HG03439 (cell line): ENCODE results near the gene C1QTNF12.
"Not testable (repeated sequence)": the region's sequence is repeated elsewhere in the genome, so short reads cannot be mapped to it uniquely, and the experiment has no call there.

Experiments
- ATAC-seq: cut with Tn5 transposase; IDR thresholded peaks from one replicate; pipeline ENCODE4 v1.9.1; 2021; ENCODE audit warnings: mild to moderate bottlenecking, moderate library complexity; ENCODE audit not compliant: unreplicated experiment

Gene C1QTNF12

DNA sequence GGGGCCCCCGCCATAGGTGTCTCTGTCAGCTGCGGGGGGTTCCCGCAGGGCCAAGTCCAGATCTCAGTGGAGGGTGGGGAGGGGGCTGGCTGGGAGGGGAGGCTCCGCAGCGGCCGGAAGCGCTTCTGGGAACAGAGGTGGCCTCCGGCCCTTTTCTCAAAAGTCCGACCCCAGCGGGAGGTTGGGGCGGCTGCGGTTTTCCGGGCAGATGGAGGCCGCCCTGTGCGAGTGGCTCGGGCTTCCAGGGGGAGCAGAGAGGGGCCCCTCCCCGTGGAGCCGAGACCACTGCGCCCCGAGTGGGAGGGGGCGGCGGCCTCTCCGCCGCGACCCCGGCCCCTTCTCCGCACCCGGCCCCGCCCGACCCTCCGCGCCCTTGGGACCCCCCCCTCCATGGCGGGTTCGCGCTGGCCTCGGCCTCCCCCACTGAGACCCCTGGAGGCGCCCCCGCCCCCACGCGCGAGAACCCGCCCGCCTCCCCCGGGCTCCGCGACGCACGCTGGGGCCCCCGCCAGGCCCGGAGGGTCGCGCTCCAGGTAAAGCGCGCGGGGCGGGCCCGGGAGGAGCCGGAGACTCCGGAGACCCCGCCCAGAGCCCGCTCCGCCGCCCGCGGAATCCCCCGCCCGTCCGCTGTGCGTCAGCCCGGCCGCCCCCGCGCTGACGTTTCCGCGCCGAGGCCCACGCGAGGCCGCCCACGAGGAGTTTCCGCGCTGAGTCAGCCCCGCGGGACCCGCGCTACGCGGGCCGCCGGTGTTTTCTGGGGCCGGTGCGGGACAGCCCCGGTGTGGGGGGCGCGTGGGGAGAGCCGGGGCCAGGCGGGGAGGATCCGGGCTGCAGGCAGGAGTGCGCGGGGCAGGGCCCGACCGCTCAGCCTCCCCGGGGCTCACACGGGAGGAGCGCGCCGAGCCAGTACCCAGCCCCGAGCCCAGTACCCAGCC, 45.4 kb downstream of the C1QTNF12 start:
- ATAC-seq: peak; percentile 45

DNA sequence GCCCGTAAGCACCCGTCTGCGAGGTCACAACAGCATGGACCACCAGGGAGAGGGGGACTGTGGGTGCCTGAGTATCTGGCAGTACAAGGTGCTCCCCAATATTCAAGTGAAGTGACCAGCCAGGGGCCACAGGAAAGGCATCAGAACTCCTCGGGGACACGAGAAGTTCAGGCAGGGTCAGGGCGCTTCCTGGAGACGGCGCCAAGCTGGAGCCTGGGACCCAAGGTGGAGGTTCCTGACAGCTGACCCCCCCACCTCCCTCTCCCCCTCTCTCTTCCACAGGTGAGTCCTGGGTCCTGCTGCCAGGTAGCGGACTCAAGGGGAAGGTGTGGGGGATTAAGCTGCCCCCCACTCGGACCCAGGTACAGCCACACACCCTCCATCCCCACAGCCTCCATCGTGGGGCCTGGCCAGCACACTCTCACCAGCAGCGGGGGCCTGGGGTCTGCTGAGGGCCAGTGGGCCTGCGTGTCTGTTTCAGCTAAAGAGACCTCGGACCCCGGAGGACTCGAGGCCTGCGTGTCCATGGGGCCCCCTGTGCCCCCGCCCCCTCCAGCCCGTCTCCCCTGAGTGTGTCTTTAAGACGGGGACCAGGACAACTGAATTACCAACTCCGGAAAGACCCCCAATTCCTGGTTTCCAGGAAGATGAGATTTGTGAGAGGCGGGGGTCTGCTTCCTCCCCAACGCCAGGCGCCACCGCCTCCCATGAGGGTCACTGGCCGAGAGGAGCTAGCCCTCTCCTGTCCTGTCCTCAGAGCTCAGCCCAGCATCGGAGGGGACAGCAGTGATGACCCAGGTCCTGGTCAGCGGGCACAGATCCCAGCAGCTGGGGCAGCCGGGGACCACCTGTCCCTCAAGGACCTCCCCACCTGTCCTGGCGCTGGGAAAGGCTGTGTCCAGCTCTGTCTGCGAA, 46.3 kb downstream of the C1QTNF12 start:
- no peak for ATAC-seq

DNA sequence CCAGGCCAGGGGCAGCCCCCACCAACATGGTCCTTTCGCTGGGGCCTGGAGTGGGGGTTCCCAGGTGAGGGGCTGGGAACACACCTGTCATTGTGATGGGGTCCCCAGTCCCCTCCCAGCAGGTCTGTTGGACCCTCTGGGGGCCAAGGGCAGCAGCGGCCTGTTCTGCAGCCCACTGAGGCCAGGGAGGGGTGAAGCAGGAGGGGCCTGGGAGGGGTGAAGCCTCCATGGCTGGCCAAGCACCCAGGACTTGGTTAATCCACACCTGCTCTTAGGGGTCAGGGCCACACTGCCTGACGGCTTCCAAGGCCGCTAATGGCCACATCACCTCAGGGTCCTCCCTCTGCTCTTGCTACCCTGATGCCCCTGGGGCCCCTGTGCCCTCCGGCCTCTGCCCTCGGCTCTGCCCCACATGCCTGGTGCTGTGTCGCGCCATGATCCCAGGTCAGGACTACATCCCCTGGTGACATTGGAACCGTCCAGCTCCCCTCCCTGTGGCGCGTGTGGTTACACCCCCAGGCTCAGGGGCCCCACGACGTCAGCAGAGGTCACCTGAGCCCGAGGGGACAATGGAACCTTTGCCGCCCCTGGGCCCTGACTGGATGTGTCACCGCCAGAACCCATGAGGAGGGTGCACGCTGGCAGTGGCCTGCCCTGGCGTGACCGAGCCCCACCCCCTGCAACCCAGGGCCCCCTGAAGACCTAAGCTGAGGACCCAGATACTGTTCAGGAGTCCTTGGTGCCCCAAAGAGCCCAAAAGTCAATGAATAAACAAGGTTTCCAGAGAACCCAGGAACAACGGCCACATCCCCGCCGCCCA, 47.2 kb downstream of the C1QTNF12 start:
- ATAC-seq: no peak

DNA sequence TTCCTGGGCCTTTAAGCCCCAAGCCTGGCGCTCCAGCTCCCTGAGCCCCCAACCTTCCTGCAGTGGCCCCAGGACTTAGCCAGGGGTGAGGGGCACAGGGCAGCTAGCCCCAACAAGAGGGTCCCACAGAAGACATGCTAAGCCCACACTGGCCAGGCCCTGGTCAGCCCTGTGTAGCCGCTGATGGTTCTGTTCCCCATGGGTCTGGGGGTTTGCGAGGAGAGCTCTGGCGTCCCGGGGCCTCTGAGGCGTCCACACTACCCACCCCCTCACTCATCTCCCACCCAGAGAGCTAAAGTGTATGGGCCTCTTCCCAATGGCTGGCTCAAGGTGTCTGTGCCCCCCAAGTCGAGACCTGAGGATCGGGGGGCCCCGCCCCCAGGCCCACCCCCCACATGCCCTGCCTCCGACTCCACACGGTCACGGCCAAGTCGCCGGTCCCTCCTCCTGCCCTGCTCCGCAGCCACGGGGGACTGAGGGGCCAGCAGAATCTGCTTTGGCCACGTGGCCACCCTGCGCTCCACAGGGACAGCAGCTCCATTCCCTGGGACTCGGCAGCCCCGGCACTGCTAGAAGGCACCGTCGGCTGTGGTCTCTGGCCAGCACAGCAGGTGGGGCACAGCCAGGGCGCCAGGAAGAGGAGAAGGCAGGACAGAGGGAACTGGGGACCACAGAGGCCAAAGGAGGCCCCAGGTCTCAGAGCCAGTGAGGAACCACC, 47.9 kb downstream of the C1QTNF12 start:
- ATAC-seq: no peak

DNA sequence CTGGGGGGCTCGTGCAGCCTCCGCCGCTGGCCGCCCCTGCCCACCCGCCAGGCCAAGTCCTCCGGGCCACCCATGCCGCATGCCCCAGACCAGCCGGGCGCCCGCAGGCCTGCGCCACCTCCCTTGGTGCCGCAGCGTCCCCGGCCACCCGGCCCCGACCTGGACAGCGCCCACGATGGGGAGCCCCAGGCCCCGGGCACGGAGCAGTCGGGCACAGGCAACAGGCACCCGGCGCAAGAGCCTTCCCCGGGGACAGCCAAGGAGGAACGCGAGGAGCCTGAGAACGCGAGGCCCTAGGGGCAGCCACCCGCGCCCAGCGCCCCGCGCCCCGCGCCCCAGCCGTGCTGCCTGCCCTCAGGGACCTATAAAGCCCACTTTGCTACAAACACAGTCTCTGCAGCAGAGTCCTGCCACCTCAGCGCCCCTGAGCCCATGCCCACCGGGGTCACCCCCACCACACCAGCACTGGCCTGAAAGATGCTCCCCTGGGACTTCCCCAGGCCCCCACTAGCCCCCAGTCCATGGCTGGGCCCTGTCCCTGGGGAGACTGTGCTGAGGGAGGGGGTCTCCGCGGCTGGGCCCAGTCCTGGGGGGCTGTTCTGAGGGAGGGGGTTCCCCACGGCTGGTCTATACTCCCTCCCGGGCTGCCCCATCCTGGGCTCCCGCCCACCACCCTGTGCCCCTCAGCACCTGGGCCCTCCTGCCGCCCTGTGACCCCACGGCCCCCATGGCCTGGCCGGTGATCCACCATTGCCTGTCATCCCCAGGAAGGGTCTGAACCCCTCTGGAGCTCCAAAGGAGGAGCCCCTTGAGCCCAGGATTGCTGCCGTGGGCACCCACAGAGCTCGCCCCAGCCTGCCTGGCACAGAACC, 48.7 kb downstream of the C1QTNF12 start:
- ATAC-seq: no peak

DNA sequence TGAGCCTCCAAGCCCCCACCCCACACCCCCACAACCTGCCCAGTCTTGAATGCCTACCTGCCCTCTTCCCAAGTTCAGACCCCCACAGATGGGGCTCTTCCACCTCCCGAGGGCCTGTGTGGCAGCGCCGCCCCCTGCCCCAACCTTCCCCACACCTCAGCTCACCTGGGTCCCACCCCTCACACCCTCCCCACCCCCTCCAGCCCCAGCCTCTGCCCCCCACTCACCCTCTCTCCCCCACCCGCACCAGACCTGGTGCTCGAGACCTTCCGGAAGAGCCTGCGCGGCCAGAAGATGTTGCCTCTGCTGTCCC, 49.4 kb downstream of the C1QTNF12 start:
- ATAC-seq: no peak

DNA sequence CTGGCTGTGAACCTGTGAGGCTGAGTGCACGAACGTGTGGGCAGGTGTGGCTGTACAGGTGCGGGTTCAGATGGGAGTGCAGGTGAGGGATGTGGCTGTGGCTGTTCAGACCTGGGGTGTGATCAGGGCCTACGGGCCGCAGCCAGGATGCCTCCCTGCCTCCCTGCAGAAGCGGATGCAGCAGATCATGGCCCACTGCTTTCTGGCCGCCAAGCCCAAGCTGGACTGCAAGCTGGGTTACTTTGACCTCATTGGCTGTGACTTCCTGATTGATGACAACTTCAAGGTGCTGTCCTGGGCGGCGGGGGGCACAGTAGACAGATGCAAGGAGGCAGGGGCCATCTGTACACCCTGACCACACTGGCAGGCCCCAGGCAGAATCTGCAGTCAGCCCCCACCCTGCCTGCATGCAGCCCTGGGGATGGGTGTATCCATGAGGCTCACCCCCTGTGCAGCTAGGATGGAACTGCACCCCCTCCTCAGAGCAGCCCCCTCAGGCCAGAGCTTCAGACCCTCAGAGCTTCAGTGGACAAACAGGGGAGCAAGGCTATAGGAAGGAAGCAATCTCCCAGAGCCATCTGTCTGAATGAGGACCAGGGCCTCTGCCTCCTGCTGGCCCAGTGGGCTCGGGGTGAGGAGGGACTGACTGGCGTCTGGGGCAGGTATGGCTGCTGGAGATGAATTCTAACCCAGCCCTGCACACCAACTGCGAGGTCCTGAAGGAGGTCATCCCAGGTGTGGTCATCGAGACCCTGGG, 49.9 kb downstream of the C1QTNF12 start:
- ATAC-seq: no peak

DNA sequence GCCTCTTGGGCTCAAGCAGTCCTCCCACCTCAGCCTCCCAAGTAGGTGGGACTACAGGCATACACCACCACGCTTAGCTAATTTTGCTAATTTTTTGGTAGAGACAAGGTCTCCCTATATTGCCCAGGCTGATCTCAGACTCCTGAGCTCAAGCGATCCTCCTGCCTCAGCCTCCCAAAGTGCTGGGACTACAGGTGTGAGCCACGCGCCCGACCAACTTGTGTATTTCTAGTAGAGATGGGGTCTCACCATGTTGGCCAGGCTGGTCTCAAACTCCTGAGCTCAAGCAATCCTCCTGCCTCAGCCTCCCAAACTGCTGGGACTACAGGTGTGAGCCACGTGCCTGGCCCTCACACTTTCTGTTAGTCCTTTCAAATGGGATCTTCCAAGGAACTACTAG, 50.8 kb downstream of the C1QTNF12 start:
- not testable (repeated sequence) for ATAC-seq

DNA sequence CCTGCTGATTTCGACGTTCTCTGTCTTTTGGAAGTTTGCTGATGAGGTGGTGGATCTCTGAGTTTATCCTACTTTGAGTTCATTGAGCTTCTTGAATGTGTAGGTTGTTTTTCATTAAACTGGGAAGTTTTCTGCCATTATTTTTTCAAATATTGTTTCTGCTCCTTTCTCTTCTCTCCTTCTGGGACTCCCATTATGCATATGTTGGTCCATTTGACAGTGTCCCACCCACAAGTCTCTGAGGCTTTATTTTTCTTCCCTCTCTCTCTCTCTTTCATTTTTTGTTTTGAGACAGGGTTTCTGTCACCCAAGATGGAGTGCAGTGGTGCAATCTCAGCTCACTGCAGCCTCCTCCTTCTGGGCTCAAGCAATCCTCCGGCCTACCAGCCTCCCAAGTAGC, 51.8 kb downstream of the C1QTNF12 start:
- ATAC-seq: no peak
